ENCODE data around the gene IGFBPL1.

IGFBPL1 gene

DNA sequence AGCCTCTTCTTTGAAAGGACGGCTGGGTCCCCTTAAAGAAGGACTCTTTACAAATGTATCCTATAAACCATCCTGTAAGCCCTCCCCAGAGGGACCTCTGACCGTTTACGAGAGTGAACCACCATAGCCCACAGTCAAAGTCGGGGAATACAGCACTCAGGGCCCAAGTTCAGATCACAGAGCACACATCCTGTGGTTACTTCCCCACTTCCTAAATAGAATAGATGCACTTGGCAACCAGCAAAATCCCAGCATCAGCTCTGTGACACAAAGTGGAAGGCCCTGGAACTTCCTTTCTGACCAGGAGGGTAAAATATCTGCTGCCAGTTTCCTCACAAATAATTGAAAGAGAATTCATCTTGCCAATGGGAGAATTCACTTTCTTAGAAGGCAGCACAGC is 6.9 kb upstream of the IGFBPL1 start:
- Histone ChIP-seq H3K27ac (ENCODE audit: low read length, poor library complexity, severe bottlenecking) (no peak overlapping the region), H3K4ac (ENCODE audit: low read depth in 1 of 2, low read length in 2 of 2) (no peak overlapping the region), H3K18ac (ENCODE audit: low read depth in 1 of 2, low read length in 2 of 2) (no peak overlapping the region), H3K9me3 (ENCODE audit: control insufficient read depth, low read length) (no peaks in the 10 kb centered on the region), H3K4me3 (ENCODE audit: insufficient read depth in 1 of 2, low read depth in 1 of 2, low read length in 2 of 2) (no peak overlapping the region), H3K14ac (ENCODE audit: low read length in 2 of 2) (no peak overlapping the region), H3K79me1 (replicated peaks; ENCODE audit: low read length, poor library complexity, severe bottlenecking) (no peaks in the 10 kb centered on the region), H3K4me1 (ENCODE audit: control insufficient read depth, insufficient read depth, low read depth, low read length) (no peaks in the 10 kb centered on the region), H2BK12ac (ENCODE audit: low read length in 2 of 2) (no peak overlapping the region), H3K36me3 (ENCODE audit: control insufficient read depth in 1 of 2, insufficient read depth in 2 of 2, low read depth in 1 of 2, low read length in 2 of 2) (no peaks in the 10 kb centered on the region), H3K23ac (ENCODE audit: low read length in 2 of 2) (no peak overlapping the region), H2BK120ac (ENCODE audit: low read depth, low read length) (no peak overlapping the region), H3K4me2 (ENCODE audit: low read length, poor library complexity, severe bottlenecking) (no peak overlapping the region), H2AFZ (ENCODE audit: low read depth, low read length) (no peak overlapping the region), H4K91ac (ENCODE audit: low read length) (no peak overlapping the region), H4K8ac (ENCODE audit: low read length) (no peak overlapping the region), H2BK5ac (ENCODE audit: low read depth, low read length, poor library complexity, severe bottlenecking) (no peak overlapping the region), H3K27me3 (ENCODE audit: control insufficient read depth in 1 of 2, insufficient read depth in 1 of 2, low read length in 2 of 2) (peaks cover 24 to 49% of the 10 kb centered on the region in 2 experiments), H3K9ac (ENCODE audit: low read length) (no peak overlapping the region), H2AK5ac (ENCODE audit: low read length, severe bottlenecking) (no peak overlapping the region), H2BK15ac (ENCODE audit: low read depth, poor library complexity, severe bottlenecking) (no peak overlapping the region)
- DNase-seq: no peak
- 80% methylated on average over 4 of the region's 4 CpGs for WGBS

DNA sequence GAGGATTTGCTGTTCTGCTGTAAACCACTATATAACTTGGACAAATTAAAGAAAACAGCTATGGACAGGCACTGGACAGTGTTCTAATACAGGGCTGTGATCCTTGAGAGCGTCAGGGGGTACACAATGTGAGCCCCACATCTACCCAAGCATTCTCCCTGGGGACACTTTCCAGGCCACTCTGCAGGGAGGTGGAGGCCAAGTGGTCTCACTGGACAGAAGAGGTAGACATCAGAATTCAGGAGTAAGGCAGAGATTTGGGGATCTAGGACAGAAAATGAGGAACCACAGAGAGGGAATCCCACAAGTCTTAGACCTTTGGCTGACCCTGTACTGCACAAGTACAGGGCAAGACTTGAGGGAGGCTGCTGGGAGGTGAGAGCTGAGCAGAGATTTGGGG is 3.8 kb upstream of the IGFBPL1 start:
- Histone ChIP-seq H3K79me1 (replicated peaks; ENCODE audit: low read length, poor library complexity, severe bottlenecking) (no peaks in the 10 kb centered on the region), H3K4ac (ENCODE audit: low read depth in 1 of 2, low read length in 2 of 2) (no peak overlapping the region), H3K18ac (ENCODE audit: low read depth in 1 of 2, low read length in 2 of 2) (no peak overlapping the region), H3K23ac (ENCODE audit: low read length in 2 of 2) (no peak overlapping the region), H2BK5ac (ENCODE audit: low read depth, low read length, poor library complexity, severe bottlenecking) (no peak overlapping the region), H3K9ac (ENCODE audit: low read length) (no peak overlapping the region), H4K8ac (ENCODE audit: low read length) (no peak overlapping the region), H3K27me3 (ENCODE audit: control insufficient read depth in 1 of 2, insufficient read depth in 1 of 2, low read length in 2 of 2) (peaks cover 46 to 74% of the 10 kb centered on the region in 2 experiments), H2AK5ac (ENCODE audit: low read length, severe bottlenecking) (no peak overlapping the region), H3K36me3 (ENCODE audit: control insufficient read depth in 1 of 2, insufficient read depth in 2 of 2, low read depth in 1 of 2, low read length in 2 of 2) (no peaks in the 10 kb centered on the region), H3K4me1 (ENCODE audit: control insufficient read depth, insufficient read depth, low read depth, low read length) (peaks cover 11% of the 10 kb centered on the region), H3K27ac (ENCODE audit: low read length, poor library complexity, severe bottlenecking) (no peak overlapping the region), H2BK12ac (ENCODE audit: low read length in 2 of 2) (no peak overlapping the region), H3K4me3 (ENCODE audit: insufficient read depth in 1 of 2, low read depth in 1 of 2, low read length in 2 of 2) (no peak overlapping the region), H3K14ac (ENCODE audit: low read length in 2 of 2) (no peak overlapping the region), H2AFZ (ENCODE audit: low read depth, low read length) (no peak overlapping the region), H3K4me2 (ENCODE audit: low read length, poor library complexity, severe bottlenecking) (no peak overlapping the region), H2BK120ac (ENCODE audit: low read depth, low read length) (no peak overlapping the region), H4K91ac (ENCODE audit: low read length) (no peak overlapping the region), H2BK15ac (ENCODE audit: low read depth, poor library complexity, severe bottlenecking) (no peak overlapping the region), H3K9me3 (ENCODE audit: control insufficient read depth, low read length) (no peaks in the 10 kb centered on the region)
- DNase-seq: no peak
- 88% methylated on average over 1 of the region's 1 CpG for WGBS

DNA sequence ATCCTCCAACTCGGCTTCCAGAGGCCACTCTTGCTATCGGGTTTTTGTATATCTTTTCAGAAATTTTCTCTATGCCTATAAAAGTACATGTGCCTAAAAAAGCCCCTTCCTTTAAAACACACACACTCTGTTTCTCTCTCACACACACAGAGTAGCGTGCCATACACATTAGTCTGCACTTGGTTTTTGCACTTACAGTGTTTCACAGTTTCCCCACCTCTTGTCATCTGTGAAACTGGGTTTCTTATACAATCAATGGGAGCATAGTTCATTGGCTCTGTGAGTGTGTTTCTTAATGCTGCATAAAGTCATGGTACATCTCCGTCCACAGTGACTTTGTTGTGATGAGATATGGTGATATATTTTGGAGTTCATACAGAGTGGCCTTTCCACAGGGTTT is 664 bp upstream of the IGFBPL1 start:
- Histone ChIP-seq H3K4ac (ENCODE audit: low read depth in 1 of 2, low read length in 2 of 2) (no peak overlapping the region), H4K91ac (ENCODE audit: low read length) (no peak overlapping the region), H2BK5ac (ENCODE audit: low read depth, low read length, poor library complexity, severe bottlenecking) (no peak overlapping the region), H3K18ac (ENCODE audit: low read depth in 1 of 2, low read length in 2 of 2) (no peak overlapping the region), H3K27me3 (ENCODE audit: control insufficient read depth in 1 of 2, insufficient read depth in 1 of 2, low read length in 2 of 2) (peaks cover 49 to 66% of the 10 kb centered on the region in 2 experiments), H3K36me3 (ENCODE audit: control insufficient read depth in 1 of 2, insufficient read depth in 2 of 2, low read depth in 1 of 2, low read length in 2 of 2) (no peaks in the 10 kb centered on the region), H3K79me1 (replicated peaks; ENCODE audit: low read length, poor library complexity, severe bottlenecking) (no peaks in the 10 kb centered on the region), H3K9ac (ENCODE audit: low read length) (no peak overlapping the region), H2BK15ac (ENCODE audit: low read depth, poor library complexity, severe bottlenecking) (no peak overlapping the region), H3K4me1 (ENCODE audit: control insufficient read depth, insufficient read depth, low read depth, low read length) (peaks cover 14% of the 10 kb centered on the region), H2BK12ac (ENCODE audit: low read length in 2 of 2) (no peak overlapping the region), H3K9me3 (ENCODE audit: control insufficient read depth, low read length) (no peaks in the 10 kb centered on the region), H3K4me3 (ENCODE audit: insufficient read depth in 1 of 2, low read depth in 1 of 2, low read length in 2 of 2) (no peak overlapping the region), H2AFZ (ENCODE audit: low read depth, low read length) (no peak overlapping the region), H3K27ac (ENCODE audit: low read length, poor library complexity, severe bottlenecking) (no peak overlapping the region), H3K4me2 (ENCODE audit: low read length, poor library complexity, severe bottlenecking) (no peak overlapping the region), H2BK120ac (ENCODE audit: low read depth, low read length) (no peak overlapping the region), H2AK5ac (ENCODE audit: low read length, severe bottlenecking) (no peak overlapping the region), H3K14ac (ENCODE audit: low read length in 2 of 2) (no peak overlapping the region), H4K8ac (ENCODE audit: low read length) (no peak overlapping the region), H3K23ac (ENCODE audit: low read length in 2 of 2) (no peak overlapping the region)
- WGBS: 93% methylated on average over 4 of the region's 4 CpGs
- no peak for DNase-seq

DNA sequence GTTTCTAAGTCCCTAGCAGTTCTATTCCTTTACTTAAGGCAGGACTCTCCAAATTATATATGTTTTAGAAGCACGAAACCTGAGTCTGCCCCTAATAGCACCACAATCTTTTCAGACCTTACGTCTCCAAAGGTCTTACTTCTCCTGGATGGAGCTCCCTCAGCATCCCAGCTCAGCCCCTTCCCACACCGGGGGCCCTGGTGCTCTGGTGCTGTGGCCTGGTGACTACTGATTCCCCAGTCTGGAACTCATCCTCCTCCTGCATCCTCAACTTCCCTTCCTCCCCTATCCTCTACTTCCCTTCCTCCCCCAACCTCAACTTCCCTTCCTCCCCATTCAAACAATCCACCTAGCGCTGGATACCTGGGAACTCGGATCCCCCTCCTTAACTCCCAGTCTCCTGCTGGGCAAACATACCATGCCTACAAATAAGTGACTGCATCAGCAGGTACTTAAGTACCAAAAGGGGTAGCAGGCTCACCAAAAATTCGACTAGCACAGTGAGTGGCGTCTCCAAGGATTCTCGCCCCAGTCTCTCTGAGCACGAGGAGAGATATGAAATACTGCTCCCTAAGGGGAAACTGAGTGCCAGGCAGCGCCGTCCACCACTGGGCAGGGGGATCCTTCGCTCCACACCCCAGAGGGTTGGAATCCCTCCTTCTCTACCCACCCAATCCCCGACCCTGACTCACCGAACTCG is 831 bp downstream of the IGFBPL1 start:
- WGBS: 51% methylated on average over 12 of the region's 15 CpGs
- Histone ChIP-seq H3K14ac (ENCODE audit: low read length in 2 of 2) (no peak overlapping the region), H2BK120ac (ENCODE audit: low read depth, low read length) (no peak overlapping the region)

More for the DNA sequence above, 831 bp downstream of the IGFBPL1 start:
- peak overlapping the region in 1 of 2 experiments; percentile 95 for H3K23ac ChIP-seq (ENCODE audit: low read length in 2 of 2)
- H3K9me3 ChIP-seq (ENCODE audit: control insufficient read depth, low read length): no peaks in the 10 kb centered on the region
- no peak overlapping the region for H2BK15ac ChIP-seq (ENCODE audit: low read depth, poor library complexity, severe bottlenecking)
- peaks cover 14% of the 10 kb centered on the region for H3K4me1 ChIP-seq (ENCODE audit: control insufficient read depth, insufficient read depth, low read depth, low read length)
- no peak overlapping the region for H3K27ac ChIP-seq (ENCODE audit: low read length, poor library complexity, severe bottlenecking)
- no peak overlapping the region for H2AFZ ChIP-seq (ENCODE audit: low read depth, low read length)
- H2BK5ac ChIP-seq (ENCODE audit: low read depth, low read length, poor library complexity, severe bottlenecking): no peak overlapping the region
- no peak overlapping the region for H2BK12ac ChIP-seq (ENCODE audit: low read length in 2 of 2)
- H3K79me1 ChIP-seq (replicated peaks; ENCODE audit: low read length, poor library complexity, severe bottlenecking): no peaks in the 10 kb centered on the region
- H3K27me3 ChIP-seq (ENCODE audit: control insufficient read depth in 1 of 2, insufficient read depth in 1 of 2, low read length in 2 of 2): peaks cover 51 to 69% of the 10 kb centered on the region in 2 experiments
- H3K9ac ChIP-seq (ENCODE audit: low read length): no peak overlapping the region
- no peak overlapping the region for H3K4ac ChIP-seq (ENCODE audit: low read depth in 1 of 2, low read length in 2 of 2)
- H3K4me3 ChIP-seq (ENCODE audit: insufficient read depth in 1 of 2, low read depth in 1 of 2, low read length in 2 of 2): peak overlapping the region; percentile 63 to 65
- peak overlapping the region; percentile 98 for H3K4me2 ChIP-seq (ENCODE audit: low read length, poor library complexity, severe bottlenecking)
- H3K18ac ChIP-seq (ENCODE audit: low read depth in 1 of 2, low read length in 2 of 2): no peak overlapping the region
- H4K91ac ChIP-seq (ENCODE audit: low read length): no peak overlapping the region
- H4K8ac ChIP-seq (ENCODE audit: low read length): no peak overlapping the region
- no peak overlapping the region for H2AK5ac ChIP-seq (ENCODE audit: low read length, severe bottlenecking)
- no peak for DNase-seq
- no peaks in the 10 kb centered on the region for H3K36me3 ChIP-seq (ENCODE audit: control insufficient read depth in 1 of 2, insufficient read depth in 2 of 2, low read depth in 1 of 2, low read length in 2 of 2)

All from mesenchymal stem cell (in vitro differentiated cells and primary cell).